Measurements from ENCODE around the gene HS6ST3. TPM values are rescaled to one million over a fixed set of nuclear protein-coding genes. Genes with fewer than 3 reads are reported as not detected.

The HS6ST3 gene
- total RNA-seq, 4 donors from 2014 or later, result 0.04 to 0.59 (median 0.57) TPM; not detected in 1

- H3K4me1 ChIP-seq, result no peaks in the 10 kb centered on the region
- no peak overlapping the region for H3K27ac ChIP-seq
- no peak overlapping the region for H3K4me3 ChIP-seq
- 83 to 84% methylated on average over 1 of the region's 1 CpG for WGBS, 2 donors
- no peaks in the 10 kb centered on the region for H3K27me3 ChIP-seq
- H3K36me3 ChIP-seq, result no peaks in the 10 kb centered on the region
- H3K9me3 ChIP-seq, result no peaks in the 10 kb centered on the region
- DNase-seq, result no peak
- TF ChIP-seq CTCF (IDR thresholded peaks at IDR 0.05), result no peak
- no peak for TF ChIP-seq POLR2A (IDR thresholded peaks at IDR 0.05)
- intact Hi-C loops (cut with DNase I), result no loop called here
These were observed 657.0 kb downstream of the HS6ST3 start for GRCh38 chr13:96746886-96747285.

- H3K36me3 ChIP-seq, result no peaks in the 10 kb centered on the region
- intact Hi-C loops (cut with DNase I), result no loop called here
- H3K27me3 ChIP-seq, result no peaks in the 10 kb centered on the region
- TF ChIP-seq POLR2A (IDR thresholded peaks at IDR 0.05), result no peak
- no peak for TF ChIP-seq CTCF (IDR thresholded peaks at IDR 0.05)
- H3K9me3 ChIP-seq, result no peaks in the 10 kb centered on the region
- no peak overlapping the region for H3K27ac ChIP-seq
- no peak for DNase-seq
- H3K4me1 ChIP-seq, result no peaks in the 10 kb centered on the region
- no peak overlapping the region for H3K4me3 ChIP-seq
These were observed 659.9 kb downstream of the HS6ST3 start for GRCh38 chr13:96749825-96750224.

GRCh38 chr13:96751089-96751488 is 661.2 kb downstream of the HS6ST3 start:
- no peaks in the 10 kb centered on the region for H3K4me1 ChIP-seq
- no peaks in the 10 kb centered on the region for H3K27me3 ChIP-seq
- H3K9me3 ChIP-seq, result no peaks in the 10 kb centered on the region
- WGBS, 2 donors, result 76 to 88% methylated on average over 1 of the region's 1 CpG
- no peaks in the 10 kb centered on the region for H3K36me3 ChIP-seq
- H3K27ac ChIP-seq, result no peak overlapping the region
- no peak overlapping the region for H3K4me3 ChIP-seq
- no peak for DNase-seq
- TF ChIP-seq CTCF (IDR thresholded peaks at IDR 0.05), result no peak
- no peak for TF ChIP-seq POLR2A (IDR thresholded peaks at IDR 0.05)
- intact Hi-C loops (cut with DNase I), result no loop called here

- H3K4me3 ChIP-seq, result no peak overlapping the region
- no peaks in the 10 kb centered on the region for H3K36me3 ChIP-seq
- intact Hi-C loops (cut with DNase I), result no loop called here
- H3K27me3 ChIP-seq, result no peaks in the 10 kb centered on the region
- no peak for TF ChIP-seq CTCF (IDR thresholded peaks at IDR 0.05)
- no peak for TF ChIP-seq POLR2A (IDR thresholded peaks at IDR 0.05)
- DNase-seq, result no peak
- no peak overlapping the region for H3K27ac ChIP-seq
- H3K9me3 ChIP-seq, result no peaks in the 10 kb centered on the region
- H3K4me1 ChIP-seq, result no peaks in the 10 kb centered on the region
These were observed 673.0 kb downstream of the HS6ST3 start for GRCh38 chr13:96762876-96763275.

GRCh38 chr13:96766306-96766705 is 676.4 kb downstream of the HS6ST3 start:
- intact Hi-C loops (cut with DNase I), result no loop called here

More at GRCh38 chr13:96766306-96766705, 676.4 kb downstream of the HS6ST3 start:
- Histone ChIP-seq H3K4me1 (peaks cover 0 to under 1% (median 0%) of the 10 kb centered on the region in 3 donors), H3K9me3 (no peaks in the 10 kb centered on the region), H3K27me3 (no peaks in the 10 kb centered on the region), H3K36me3 (no peaks in the 10 kb centered on the region), H3K4me3 (no peak overlapping the region), H3K27ac (no peak overlapping the region)
- WGBS, 2 donors, result 56 to 57% methylated on average over 3 of the region's 3 CpGs
- TF ChIP-seq CTCF (IDR thresholded peaks at IDR 0.05) (no peak), POLR2A (IDR thresholded peaks at IDR 0.05) (no peak)
- DNase-seq, result no peak
